Measurements from ENCODE around the gene HGFAC.

DNA sequence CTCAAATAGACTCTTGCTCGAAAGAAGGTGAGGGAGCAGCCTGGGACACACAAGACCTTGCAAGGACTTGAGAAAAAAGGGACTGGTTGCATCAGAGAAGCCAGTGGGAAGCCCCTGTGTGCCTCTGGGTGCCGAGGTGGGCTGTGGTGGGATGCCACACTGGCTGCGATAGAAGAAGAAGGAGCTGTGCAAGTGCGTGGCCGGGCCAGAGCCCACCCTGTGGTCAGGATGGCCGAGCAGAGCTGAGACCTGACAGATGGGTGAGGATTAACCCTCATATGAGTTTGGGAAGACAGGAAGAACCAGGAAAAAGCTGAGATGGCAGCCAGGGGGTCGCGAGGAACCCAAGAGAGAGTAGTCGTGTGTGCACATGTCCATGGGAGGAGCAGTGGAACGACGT, 44.6 kb upstream of the HGFAC start:
- no peak for TF ChIP-seq POLR2A (IDR thresholded peaks at IDR 0.05; ENCODE audit: insufficient read depth in 1 of 2, low read depth in 2 of 2, low read length in 2 of 2)
- no peak for TF ChIP-seq NFATC3 (CRISPR knock-in tag; IDR thresholded peaks at IDR 0.05)
- TF ChIP-seq NONO (IDR thresholded peaks at IDR 0.05): no peak
- no peak for TF ChIP-seq NONO (CRISPR knock-in tag; conservative IDR thresholded peaks at IDR 0.05)
- no peak for TF ChIP-seq DPF2 (CRISPR knock-in tag; IDR thresholded peaks at IDR 0.05; ENCODE audit: borderline replicate concordance, low read depth)
- TF ChIP-seq, protein P1, sequence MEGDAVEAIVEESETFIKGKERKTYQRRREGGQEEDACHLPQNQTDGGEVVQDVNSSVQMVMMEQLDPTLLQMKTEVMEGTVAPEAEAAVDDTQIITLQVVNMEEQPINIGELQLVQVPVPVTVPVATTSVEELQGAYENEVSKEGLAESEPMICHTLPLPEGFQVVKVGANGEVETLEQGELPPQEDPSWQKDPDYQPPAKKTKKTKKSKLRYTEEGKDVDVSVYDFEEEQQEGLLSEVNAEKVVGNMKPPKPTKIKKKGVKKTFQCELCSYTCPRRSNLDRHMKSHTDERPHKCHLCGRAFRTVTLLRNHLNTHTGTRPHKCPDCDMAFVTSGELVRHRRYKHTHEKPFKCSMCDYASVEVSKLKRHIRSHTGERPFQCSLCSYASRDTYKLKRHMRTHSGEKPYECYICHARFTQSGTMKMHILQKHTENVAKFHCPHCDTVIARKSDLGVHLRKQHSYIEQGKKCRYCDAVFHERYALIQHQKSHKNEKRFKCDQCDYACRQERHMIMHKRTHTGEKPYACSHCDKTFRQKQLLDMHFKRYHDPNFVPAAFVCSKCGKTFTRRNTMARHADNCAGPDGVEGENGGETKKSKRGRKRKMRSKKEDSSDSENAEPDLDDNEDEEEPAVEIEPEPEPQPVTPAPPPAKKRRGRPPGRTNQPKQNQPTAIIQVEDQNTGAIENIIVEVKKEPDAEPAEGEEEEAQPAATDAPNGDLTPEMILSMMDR (CRISPR knock-in tag; IDR thresholded peaks at IDR 0.05): no peak
- TF ChIP-seq ONECUT2 (CRISPR knock-in tag; IDR thresholded peaks at IDR 0.05): no peak
- no peak for TF ChIP-seq ZNF724P (CRISPR knock-in tag; IDR thresholded peaks at IDR 0.05; ENCODE audit: borderline replicate concordance)

Data from HepG2 (cell line).